ENCODE results near the gene AGPAT4.
"Not testable (repeated sequence)": the region's sequence is repeated elsewhere in the genome, so short reads cannot be mapped to it uniquely, and the experiment has no call there.

AGPAT4 gene, protein sequence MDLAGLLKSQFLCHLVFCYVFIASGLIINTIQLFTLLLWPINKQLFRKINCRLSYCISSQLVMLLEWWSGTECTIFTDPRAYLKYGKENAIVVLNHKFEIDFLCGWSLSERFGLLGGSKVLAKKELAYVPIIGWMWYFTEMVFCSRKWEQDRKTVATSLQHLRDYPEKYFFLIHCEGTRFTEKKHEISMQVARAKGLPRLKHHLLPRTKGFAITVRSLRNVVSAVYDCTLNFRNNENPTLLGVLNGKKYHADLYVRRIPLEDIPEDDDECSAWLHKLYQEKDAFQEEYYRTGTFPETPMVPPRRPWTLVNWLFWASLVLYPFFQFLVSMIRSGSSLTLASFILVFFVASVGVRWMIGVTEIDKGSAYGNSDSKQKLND

DNA sequence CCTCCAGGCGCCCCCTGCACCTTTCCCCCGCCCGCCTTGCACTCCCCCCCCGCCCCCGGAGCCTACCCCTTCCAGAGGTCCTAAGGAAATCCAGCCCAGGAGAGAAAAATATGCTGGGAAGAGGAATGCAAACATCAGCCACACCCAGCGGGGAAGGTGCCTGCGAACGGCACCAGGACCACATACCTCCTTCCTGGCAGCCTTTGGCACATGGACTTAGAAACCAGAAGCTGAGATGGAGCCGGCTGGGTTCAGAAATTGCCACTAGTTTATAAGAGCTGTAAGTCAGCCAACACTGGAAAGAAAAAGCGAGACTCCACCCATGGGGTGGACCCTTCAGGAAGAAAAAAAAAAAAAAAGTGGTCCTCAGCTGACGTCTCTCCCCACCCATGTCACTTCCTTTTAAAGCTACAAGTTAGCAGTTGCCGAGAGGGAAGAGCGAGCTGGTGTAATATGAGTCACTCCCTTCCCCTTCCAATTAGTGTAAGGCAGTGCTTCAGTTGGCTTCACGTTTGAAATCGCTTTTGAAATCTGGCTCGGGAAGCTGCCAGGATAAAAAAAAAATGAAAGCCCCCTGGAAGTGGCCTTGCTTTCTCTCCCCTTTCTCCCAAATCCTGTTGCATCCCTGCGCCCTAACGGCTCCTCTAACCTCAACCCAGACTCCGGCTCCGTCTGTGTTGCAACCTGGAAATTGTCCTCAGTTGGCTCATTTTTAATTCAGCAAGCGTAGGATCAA is at the start of gene AGPAT4:
AGPAT4 (minus strand) TSS at position 310 of the 736 bp plus-strand sequence. CDS start 41,848 bp downstream, outside the sequence.
- DNase-seq (ENCODE audit: low read depth in 3 of 3) = peak; percentile 9 to 39 (median 32)

DNA sequence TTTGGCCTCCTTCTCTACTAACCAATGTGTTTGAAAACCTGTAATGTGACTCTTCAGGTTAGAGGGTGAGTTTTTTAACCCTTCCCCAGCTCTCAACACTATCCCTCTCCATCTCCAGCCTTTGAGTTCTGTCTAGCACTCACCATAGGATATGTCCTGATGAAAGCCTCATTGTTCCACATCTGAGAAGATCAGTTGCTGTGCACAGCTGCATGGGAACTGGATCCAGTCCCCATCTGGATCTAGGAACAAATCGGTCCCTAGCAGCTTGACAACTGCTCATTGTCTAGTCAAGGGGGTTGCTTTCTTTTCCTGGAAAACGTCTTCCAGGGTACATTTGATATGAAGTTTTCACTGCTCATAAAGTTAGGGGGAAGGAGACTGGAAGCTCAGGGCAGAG is 45.4 kb upstream of the AGPAT4 start:
- DNase-seq (ENCODE audit: low read depth in 3 of 3) = no peak

DNA sequence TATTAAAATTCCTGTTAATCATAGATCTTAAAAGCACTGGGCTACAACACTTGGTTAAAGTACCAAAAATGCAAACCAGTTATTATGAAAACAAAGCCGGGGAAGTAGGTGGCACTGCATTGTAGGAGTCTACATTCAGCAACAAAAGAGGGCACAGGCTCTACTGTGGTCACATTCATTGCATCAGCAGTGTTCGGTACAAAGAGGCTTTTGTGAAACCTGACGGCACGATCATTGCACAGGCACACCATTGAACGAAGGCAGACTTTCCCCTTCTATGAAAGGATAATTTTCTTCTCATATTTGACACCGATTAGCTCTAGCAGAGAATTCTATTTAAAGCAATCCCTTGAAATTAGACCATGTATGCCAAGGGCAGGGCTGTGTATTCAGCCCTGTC is 44.6 kb upstream of the AGPAT4 start:
- no peak for DNase-seq (ENCODE audit: low read depth in 3 of 3)

DNA sequence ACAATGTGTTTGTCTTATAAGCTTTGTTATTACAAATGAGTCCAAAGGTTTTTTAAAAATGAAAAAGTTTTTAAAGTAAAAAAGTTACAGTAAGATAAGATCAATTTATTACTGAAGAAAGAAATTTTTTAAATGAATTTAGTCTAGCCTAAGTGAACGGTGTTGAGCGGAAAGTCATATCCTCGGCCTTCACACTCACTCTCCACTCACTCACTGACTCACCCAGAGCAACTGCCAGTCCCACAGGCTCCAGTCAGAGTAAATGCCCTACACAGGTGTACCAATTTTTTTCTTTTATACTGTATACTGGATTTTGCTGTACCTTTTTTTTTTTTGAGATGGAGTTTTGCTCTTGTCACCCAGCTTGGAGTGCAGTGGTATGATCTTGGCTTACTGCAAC is 42.7 kb upstream of the AGPAT4 start:
- no peak for DNase-seq (ENCODE audit: low read depth in 3 of 3)

DNA sequence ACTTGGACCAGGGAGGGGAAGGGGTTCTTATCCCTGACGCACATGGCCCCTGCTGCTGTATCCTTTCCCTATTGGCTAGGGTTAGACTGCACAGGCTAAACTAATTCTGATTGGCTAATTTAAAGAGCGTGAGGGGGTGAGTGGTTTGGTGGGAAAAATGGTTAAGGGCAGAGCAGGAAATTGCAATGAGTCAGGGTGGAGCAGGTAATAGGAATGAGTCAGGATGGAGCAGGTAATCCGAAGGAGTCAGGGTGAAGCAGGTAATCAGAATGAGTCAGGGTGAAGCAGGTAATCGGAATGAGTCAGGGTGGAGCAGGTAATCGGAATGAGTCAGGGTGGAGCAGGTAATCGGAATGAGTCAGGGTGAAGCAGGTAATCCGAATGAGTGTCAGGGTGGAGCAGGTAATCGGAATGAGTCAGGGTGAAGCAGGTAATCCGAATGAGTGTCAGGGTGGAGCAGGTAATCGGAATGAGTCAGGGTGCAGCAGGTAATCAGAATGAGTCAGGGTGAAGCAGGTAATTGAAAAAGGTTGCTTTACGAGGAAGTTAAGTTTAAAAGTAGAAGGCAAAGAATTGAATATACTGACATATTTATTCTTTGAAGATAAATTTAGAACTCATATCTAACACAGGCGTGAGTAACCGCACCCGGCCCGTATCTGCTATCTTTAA is 41.5 kb upstream of the AGPAT4 start:
- DNase-seq (ENCODE audit: low read depth in 3 of 3) = not testable (repeated sequence)

DNA sequence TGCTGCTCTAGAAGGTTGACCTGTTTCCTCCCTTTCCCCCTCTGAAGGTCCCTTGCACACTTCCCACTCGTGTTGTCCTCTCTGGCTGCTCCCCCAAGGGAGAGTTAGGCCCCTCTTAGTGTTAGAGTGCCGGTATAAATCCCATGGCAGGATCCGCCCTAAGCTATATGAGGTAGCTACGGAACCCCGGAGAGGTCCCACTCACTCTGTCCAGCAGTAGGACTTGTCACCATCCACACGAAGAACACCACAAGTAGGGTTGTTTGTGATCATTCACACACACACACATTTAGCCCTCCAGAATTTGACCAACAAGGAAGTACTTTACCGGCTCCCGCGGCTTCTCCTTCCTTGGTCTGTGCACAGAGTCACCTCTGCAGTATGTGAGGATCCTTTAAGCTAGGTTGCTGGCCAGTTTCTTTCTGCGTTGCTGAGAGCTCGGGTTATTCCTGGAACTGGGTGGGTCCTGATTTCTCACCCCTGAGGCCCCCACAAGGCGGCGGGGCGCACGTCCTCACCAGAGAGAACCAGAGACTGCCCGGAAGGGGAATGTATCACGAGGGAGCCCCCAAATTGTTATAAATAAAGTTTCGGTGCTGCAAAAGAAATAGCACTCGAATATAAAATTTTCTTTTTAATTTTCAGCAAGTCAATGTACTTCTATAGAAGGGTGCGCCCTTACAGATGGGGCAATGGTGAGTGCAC is 40.8 kb upstream of the AGPAT4 start:
- not testable (repeated sequence) for DNase-seq (ENCODE audit: low read depth in 3 of 3)

DNA sequence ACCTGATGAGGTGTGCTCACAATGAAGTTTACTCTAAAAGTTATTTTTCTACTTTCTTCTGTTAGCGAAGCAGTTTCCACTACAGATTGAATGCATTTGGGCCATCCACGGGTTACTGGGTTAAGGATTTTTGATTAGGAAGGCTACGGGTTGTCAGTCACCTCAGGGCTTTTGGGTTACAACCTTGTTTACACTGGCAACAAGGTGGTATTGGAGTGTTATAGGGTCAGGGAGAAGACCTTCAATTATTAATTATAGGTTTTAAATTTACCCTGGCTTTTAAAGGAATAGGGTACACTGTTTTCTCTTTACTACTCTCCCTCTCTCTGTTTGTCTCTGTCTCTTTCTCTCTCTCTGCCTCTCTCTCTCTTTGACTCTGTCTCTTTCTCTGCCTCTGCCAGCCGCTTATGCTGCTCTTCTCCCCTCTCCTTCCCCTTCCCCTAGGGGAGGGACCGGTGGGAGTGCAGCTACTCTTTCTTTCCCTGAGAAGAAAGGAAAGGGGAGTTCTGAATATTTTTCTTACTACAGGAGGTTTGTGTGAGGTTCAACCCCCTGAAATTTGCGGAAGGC is 40.2 kb upstream of the AGPAT4 start:
- no peak for DNase-seq (ENCODE audit: low read depth in 3 of 3)

DNA sequence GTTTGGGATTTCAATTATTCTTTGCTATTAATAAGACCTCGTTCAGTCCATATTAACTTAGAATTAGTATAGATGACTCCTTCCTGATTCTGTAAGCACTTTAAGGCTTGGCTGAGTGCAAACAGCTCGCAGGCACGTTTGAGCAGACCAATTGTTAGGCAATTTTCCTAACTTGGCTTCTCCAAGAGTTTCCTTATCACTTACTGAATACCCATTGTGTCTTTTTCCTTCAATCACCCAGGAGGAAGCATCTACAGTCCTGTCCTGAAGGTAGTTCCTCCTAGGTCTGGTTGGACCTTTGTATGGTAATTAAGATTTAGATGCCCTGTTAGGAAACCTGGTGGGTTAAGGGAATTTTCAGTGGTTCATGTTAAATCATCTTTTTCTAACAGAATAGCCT is 39.6 kb upstream of the AGPAT4 start:
- not testable (repeated sequence) for DNase-seq (ENCODE audit: low read depth in 3 of 3)

DNA sequence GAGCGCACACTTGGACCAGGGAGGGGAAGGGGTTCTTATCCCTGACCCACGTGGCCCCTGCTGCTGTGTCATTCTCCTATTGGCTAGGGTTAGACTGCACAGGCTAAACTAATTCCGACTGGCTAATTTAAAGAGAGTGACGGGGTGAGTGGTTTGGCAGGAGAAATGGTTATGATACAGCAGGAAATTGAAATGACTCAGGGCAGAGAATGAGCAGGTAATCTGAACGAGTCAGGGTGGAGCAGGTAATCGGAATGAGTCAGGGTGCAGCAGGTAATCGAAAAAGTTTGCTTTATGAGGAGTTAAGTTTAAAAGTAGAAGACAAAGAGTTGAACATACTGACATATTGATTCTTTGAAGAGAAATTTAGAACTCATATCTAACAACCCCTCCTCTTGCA is 35.9 kb upstream of the AGPAT4 start:
- DNase-seq (ENCODE audit: low read depth in 3 of 3) = not testable (repeated sequence)

DNA sequence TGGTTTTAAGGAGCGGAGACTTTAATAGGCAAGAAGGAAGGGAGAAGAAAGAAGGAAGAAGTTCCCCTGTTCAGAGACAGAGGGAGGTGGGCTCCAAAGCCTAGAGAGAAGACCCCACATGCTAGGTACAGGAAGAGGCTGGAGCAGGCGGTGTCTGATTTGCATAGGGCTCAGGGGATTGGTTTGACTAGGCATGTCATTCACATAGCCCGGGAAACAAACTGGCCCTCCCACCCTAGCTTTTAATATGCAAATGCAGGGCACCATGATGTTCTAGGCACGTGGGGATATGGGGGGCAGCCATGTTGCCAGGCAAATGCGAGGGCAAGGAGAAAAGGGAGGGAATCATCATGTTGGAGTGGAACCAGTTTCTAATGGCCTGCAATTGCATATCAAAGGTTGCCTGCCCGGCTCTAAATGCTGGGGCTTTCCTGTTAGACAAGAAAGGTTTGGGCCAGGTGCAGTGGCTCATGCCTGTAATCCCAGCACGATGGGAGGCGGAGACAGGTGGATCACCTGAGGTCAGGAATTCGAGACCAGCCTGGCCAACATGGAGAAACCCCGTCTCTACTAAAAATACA is 34.3 kb upstream of the AGPAT4 start:
- no peak for DNase-seq (ENCODE audit: low read depth in 3 of 3)

DNA sequence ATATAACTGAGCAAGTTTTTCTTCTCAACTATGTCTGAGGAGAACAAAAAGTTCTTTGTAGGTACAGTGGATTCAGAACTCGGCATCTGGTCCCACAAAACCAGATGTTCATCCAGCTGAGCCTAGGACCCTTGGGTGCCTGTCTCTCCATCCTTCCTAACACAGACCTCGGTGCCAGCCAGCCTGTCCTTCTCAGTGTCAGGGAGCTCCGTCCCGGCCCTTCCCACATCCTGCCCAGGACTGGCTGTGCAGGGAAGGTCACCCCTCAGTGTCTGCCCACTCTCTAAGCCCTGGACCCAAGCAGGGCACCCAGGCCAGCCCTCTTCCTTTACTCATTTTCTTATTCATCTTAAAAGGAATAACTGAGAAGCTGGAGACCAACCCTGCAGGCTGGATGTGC is 32.0 kb upstream of the AGPAT4 start:
- no peak for DNase-seq (ENCODE audit: low read depth in 3 of 3)

DNA sequence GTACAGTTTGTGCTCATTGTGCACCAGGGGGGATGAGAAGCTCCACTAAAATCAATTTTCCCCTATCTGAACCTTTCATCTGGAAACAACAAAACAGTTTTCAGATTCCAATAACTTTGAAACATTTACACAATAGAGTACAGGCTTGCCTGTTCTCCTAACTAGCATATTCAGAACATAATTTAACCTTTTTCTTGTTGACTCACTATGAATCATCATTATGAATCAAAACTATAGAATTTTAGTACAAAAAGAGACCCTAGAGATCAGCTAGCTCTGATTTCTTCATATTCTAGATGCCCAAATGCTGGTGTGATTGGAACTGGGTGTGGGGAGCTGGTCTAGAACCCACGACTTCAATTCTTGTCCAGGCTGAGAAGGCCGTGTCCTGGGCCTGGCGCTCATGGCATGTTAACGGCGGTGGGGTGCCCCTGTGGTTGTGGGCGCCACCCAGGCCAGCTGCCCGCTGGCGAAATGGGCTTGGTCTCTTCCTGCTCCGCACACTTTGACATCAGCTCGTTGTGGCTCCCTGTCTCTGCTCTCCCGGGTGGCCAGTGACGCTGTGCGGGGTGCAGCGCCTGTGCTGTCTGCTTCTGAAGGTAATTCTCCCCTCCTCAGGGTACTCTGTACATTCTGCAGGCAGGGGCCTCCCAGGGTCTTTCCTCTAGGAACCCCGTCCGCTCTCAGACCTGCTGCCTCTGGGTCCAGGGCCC is 29.9 kb upstream of the AGPAT4 start:
- no peak for DNase-seq (ENCODE audit: low read depth in 3 of 3)

DNA sequence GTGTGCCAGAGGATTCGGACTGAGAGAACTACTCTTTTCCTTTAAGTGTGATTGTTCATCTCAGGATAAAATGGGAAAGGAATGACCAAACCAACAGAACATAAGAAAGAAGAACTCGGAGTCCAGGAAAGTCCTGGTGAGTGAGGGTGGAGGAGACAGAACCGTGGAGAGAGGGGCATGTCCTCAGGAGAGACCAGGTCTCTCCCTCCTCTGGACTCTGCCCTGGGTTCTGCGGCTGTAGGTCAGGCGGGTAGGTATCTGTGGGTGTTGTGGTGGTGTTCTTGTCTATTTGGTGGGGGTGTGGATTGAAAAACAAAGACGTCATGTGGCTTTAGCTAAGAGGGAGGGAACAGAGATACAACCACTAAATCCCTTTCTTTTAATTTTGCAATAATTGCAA is 29.1 kb upstream of the AGPAT4 start:
- DNase-seq (ENCODE audit: low read depth in 3 of 3) = no peak

DNA sequence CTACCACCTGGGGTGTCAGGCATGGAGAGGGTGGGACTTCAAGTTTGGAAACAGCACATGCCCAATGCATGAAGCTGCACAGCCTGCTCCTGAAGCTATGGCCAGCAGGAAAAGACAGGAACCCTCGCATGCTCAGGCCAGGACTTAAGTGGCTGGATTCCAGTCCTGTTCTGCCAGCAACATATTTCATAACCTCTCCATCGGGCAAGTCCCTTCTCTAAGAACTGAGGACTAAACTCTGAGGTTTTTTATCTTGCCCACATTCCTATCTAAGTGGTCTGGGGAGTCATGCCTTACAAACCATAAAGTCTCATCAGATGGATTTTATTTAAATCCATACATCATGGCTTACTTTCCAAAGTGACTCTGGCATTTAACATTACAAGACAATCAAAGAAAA is 27.5 kb upstream of the AGPAT4 start:
- no peak for DNase-seq (ENCODE audit: low read depth in 3 of 3)

DNA sequence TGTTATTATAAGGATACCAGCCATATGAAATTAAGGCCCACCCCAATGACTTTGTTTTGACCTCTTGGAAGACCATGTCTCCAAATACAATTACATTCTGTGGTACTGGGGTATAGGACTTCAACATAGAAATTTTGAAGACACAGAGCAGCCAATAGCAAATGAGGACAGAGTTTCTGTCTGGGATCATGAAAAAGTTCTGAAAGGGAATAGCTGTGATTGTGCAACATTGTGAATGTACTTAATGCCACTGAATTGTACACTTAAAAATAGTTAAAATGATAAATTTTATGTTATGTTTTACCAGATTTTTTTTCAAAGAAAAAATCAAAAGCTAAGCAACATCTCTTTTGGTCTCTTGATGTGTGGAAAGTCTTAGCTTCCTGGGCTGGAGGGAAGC is 27.0 kb upstream of the AGPAT4 start:
- DNase-seq (ENCODE audit: low read depth in 3 of 3) = no peak

DNA sequence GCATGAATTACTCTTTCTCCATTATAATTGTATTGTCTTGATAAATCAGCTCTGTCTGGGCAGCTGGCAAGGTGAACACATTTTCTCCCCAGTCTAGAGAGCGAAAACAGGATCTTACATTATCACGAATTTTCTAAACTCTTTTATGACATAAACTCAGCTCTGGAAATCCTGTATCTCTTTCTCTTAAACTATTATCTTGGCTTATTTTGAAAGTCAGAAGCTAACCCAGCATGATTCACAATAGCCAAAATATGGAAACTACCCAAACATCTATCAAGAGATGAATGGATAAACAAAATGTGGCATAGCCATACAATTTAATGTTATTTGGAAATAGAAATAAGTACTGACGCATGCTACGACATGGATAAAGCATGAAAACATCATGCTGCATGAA is 25.9 kb upstream of the AGPAT4 start:
- no peak for DNase-seq (ENCODE audit: low read depth in 3 of 3)

DNA sequence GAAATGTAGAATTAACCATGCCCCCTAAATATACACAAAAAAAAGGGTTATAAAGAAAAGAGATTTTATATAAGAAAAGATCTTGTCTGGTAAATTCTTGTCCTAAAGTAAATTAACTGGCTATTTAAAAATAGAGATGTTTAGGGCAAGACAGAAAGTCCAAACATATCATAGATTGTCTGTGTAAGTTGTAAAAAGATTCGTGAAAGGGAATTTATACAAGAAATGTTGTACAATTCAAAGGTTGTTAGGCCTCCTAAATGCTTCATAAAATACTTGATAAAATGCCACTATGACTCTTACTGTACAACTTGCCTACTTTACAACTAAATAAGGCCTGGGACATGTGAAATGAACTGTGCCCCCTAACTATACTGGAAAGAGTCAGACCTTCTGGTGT is 21.9 kb upstream of the AGPAT4 start:
- DNase-seq (ENCODE audit: low read depth in 3 of 3) = no peak

DNA sequence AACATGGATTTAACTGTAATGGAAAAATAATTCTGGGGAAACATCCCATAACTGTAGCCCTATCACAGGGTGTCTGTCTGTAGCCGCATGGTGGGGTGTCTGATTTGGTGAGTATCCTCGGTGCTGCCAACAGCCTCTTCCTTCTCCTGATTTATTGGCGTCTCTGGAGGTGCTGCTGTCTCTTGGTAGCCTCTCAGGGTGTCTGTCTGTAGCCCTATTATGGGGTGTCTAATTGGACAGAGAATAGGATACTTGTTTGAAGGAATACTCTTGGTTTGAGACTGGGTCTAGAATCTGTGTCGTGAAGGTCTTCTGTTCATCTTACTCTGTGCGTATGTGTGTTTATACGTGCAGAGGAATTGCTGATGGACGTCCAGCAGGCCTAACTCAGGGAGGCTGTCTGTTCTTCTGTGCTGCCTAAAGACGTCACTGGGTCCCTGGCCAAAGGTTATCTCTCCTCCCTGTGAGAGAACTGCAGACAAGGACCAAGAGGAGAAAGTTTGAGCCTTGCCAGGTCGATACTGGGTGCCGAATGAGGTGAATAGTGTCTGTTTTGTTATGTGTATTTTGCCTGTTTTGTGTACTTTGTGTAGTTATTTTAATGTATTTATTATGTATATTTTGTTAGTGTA is 18.9 kb upstream of the AGPAT4 start:
- no peak for DNase-seq (ENCODE audit: low read depth in 3 of 3)

DNA sequence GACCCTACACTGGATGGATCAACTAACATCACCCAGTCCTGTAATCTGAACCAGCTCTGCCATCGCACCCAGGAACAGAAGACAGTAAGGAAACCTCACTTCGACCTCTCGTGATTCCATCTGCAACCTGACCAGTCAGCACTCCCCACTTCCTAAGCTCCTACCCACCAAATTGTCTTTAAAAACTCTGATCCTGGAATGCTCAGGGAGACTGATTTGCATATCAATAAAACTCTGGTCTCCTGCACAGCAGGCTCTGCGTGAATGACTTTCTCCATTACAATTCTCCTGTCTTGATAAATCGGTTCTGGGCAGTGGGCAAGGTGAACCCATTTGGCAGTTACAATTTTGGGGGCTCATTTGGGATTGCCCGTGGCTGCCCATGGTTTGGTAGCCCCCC is 18.3 kb upstream of the AGPAT4 start:
- no peak for DNase-seq (ENCODE audit: low read depth in 3 of 3)

DNA sequence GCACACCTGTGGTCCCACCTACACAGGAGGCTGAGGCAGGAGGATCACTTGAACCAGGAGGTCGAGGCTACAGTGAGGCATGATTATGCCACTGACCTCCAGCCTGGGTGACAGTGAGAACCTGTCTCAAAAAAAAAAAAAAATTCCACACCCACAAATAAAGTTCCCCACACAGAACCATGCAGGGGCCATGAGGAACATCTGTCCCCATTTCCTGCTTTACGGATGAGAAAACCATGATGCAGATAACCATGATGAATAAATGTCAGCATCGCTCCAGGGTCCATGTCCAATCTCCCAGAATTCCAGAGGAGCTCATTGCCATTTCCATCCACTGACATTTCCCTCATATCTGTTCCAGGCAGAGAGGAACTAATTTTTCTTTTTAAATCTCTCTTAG is 16.9 kb upstream of the AGPAT4 start:
- DNase-seq (ENCODE audit: low read depth in 3 of 3) = no peak

All from stimulated activated CD4-positive, alpha-beta T cell treated with anti-CD3 and anti-CD28 coated beads, TNF-alpha, amount 100 ng/mL, for 4 hours (primary cell).